GM12878 (cell line): ENCODE results near the gene DISC1. TPM values are rescaled to one million over a fixed set of nuclear protein-coding genes. Genes with fewer than 3 reads are reported as not detected.

Source experiments
- ATAC-seq: fragments of 200-7000 bp; cut with Tn5 transposase; 3 replicates; pipeline ENCODE4 v1.9.1; 2020; ENCODE audit warnings: mild to moderate bottlenecking, moderate library complexity
- BruUV-seq: library from RNA; stranded (reverse); fragments of 400-500 nt; replicated peaks from 2 replicates; lab custom pipeline; 2021; lab: Mats Ljungman, UMichigan
- CTCF ChIA-PET: fragments of 300-600 bp; sonication (Branson Sonifier 250); formaldehyde crosslinking; extraction: SDS; loops from one replicate; lab custom pipeline; 2021; ENCODE audit warnings: inconsistent platforms; lab: Yijun Ruan, JAX
- POLR2A ChIA-PET: fragments of 350-600 bp; formaldehyde crosslinking; extraction: SDS; loops from one replicate; lab custom pipeline; 2021; ENCODE audit warnings: inconsistent platforms; lab: Charles Lee
- RAD21 ChIA-PET: fragments of 300-600 bp; sonication (Branson Sonifier 250); formaldehyde crosslinking; loops from one replicate; lab custom pipeline; 2023; ENCODE audit warnings: antibody characterized with exemption; ENCODE audit not compliant: unreplicated experiment; lab: Charles Lee
- SMC1A ChIA-PET: fragments of 300-600 bp; sonication (Branson Sonifier 250); formaldehyde crosslinking; loops from one replicate; lab custom pipeline; 2023; ENCODE audit not compliant: unreplicated experiment, uncharacterized antibody; lab: Charles Lee
- DNase-seq: peaks from one replicate; pipeline ENCODE4 v3.0.0-alpha.2; 2011; ENCODE audit warnings: low read depth, low spot score
- FAIRE-seq: peaks from 3 replicates; lab custom pipeline; 2011; peaks lifted over from hg19 to GRCh38; lab: Jason Lieb, UNC
- H2AFZ ChIP-seq: 2 replicates; pipeline ENCODE4 v1.6.0; 2011; ENCODE audit warnings: low read depth, low read length, control low read depth; ENCODE audit not compliant: control insufficient read depth
- H3K27ac ChIP-seq: 2 replicates; pipeline ENCODE4 v1.5.1; 2011; ENCODE audit warnings: control low read depth; ENCODE audit not compliant: control insufficient read depth, insufficient read depth
- H3K27me3 ChIP-seq, 2 experiments: replicated peaks in 1 of 2; 2 replicates each; pipeline versions ENCODE4 v1.6.0 to v1.6.1; 2011; ENCODE audit warnings: low read length in 1 of 2; ENCODE audit not compliant: control insufficient read depth in 2 of 2, insufficient read depth in 2 of 2
- H3K36me3 ChIP-seq, 2 experiments: 2 replicates each; pipeline ENCODE4 v1.5.1; 2011; ENCODE audit warnings: low read length in 1 of 2; ENCODE audit not compliant: control insufficient read depth in 2 of 2, insufficient read depth in 2 of 2
- H3K4me1 ChIP-seq: 2 replicates; pipeline ENCODE4 v1.6.1; 2011; ENCODE audit warnings: mild to moderate bottlenecking, low read length, moderate library complexity, mixed read lengths; ENCODE audit not compliant: control insufficient read depth, insufficient read depth
- H3K4me2 ChIP-seq: 2 replicates; pipeline ENCODE4 v1.6.0; 2011; ENCODE audit warnings: control low read depth; ENCODE audit not compliant: control insufficient read depth, insufficient read depth
- H3K4me3 ChIP-seq: fragments of 200-600 bp; sonication (generic); 2 replicates; pipeline ENCODE4 v1.5.1; 2016
- H3K79me2 ChIP-seq: 2 replicates; pipeline ENCODE4 v1.6.0; 2011; ENCODE audit warnings: low read length; ENCODE audit not compliant: control insufficient read depth, insufficient read depth
- H3K9ac ChIP-seq: 2 replicates; pipeline ENCODE4 v1.8.0; 2011; ENCODE audit warnings: low read length, control low read depth, mixed read lengths; ENCODE audit not compliant: control insufficient read depth, insufficient read depth
- H3K9me3 ChIP-seq: replicated peaks from 3 replicates; pipeline ENCODE4 v1.5.1; 2011; ENCODE audit warnings: mild to moderate bottlenecking, low read length; ENCODE audit not compliant: control insufficient read depth, insufficient read depth
- H4K20me1 ChIP-seq: 2 replicates; pipeline ENCODE4 v1.6.0; 2011; ENCODE audit not compliant: control insufficient read depth, insufficient read depth
- CHD1 ChIP-seq: IDR thresholded peaks from 2 replicates; pipeline ENCODE4 v1.6.1; 2012; ENCODE audit warnings: low read depth, low read length, improper control_type of control experiment
- DPF2 ChIP-seq: fragments of 450-650 bp; IDR thresholded peaks from 2 replicates; pipeline ENCODE4 v1.6.1; 2017; ENCODE audit warnings: mild to moderate bottlenecking
- NBN ChIP-seq: fragments of 450-650 bp; IDR thresholded peaks from 2 replicates; pipeline ENCODE4 v1.6.1; 2016
- NFYA ChIP-seq: IDR thresholded peaks from 2 replicates; pipeline ENCODE4 v1.6.1; 2011; ENCODE audit warnings: low read depth, mild to moderate bottlenecking, low read length, improper control_type of control experiment, borderline replicate concordance
- TCF3 ChIP-seq: IDR thresholded peaks from 2 replicates; pipeline ENCODE4 v1.6.1; 2012; ENCODE audit warnings: low read depth, mild to moderate bottlenecking, low read length, borderline replicate concordance; ENCODE audit not compliant: insufficient read depth
- ZNF207 ChIP-seq: fragments of 450-650 bp; IDR thresholded peaks from 2 replicates; pipeline ENCODE4 v1.6.1; 2014; ENCODE audit warnings: antibody characterized with exemption, mild to moderate bottlenecking, borderline replicate concordance
- ZSCAN29 ChIP-seq: fragments of 450-650 bp; IDR thresholded peaks from 2 replicates; pipeline ENCODE4 v1.6.1; 2017; ENCODE audit warnings: mild to moderate bottlenecking, moderate library complexity
- WGBS: methylation state at CpG from one replicate; pipeline ENCODE4 v1.1.6; 2016; ENCODE audit warnings: low lambda C conversion rate; ENCODE audit not compliant: insufficient replicate concordance, insufficient coverage; ENCODE audit errors: missing lambda C conversion rate; 5-methylcytosine and 5-hydroxymethylcytosine counted together
- in situ Hi-C: fragments of 300-500 bp; cut with MboI; formaldehyde crosslinking; loops from 9 replicates; pipeline ENCODE4 v1.14.3; 2018; ENCODE audit warnings: mixed read lengths
- intact Hi-C: fragments of 100-400 bp; cut with micrococcal nuclease; formaldehyde crosslinking; loops from one replicate; pipeline ENCODE4 v1.14.2; 2022; ENCODE audit not compliant: unreplicated experiment
- polyA plus RNA-seq, 11 experiments: library from polyadenylated mRNA; depleted of rRNA in 4 of 11; unstranded in 6 of 11; stranded (reverse) in 5 of 11; fragments of >200 nt; fragmentation: Nextera tagmentation in 4 of 11; fragmentation: Illumina TruSeq in 1 of 11; extraction: Ambion mirVana in 4 of 11; extraction: Trizol in 1 of 11; gene quantifications; 1 replicate in 1 of 11; 2 replicates in 10 of 11; pipeline versions ENCODE4 v1.2.1 to v1.2.3, GENCODE V29; 2011 to 2016; ENCODE audit warnings: inconsistent platforms in 2 of 11, missing spikeins in 2 of 11, low read depth in 1 of 11
- total RNA-seq, 4 experiments: library from RNA; depleted of rRNA in 3 of 4; stranded (reverse); fragments of >200 nt in 3 of 4; fragmentation: Illumina TruSeq in 1 of 4; extraction: Trizol in 1 of 4; gene quantifications; 2 replicates each; pipeline versions ENCODE4 v1.2.1 to v1.2.3, GENCODE V29; 2013 to 2021
- TF ChIP-seq, protein P1 (sequence below): fragments of 150-350 bp; IDR thresholded peaks from 2 replicates; pipeline ENCODE4 v1.6.1; 2014; ENCODE audit warnings: mild to moderate bottlenecking, low read depth, low read length
- TF ChIP-seq, protein P2 (sequence below): IDR thresholded peaks from 2 replicates; pipeline ENCODE4 v1.6.1; 2011; ENCODE audit warnings: borderline replicate concordance, low read depth, mild to moderate bottlenecking, moderate library complexity, mixed read lengths, low read length; ENCODE audit not compliant: insufficient read depth; ENCODE audit errors: extremely low read length
- TF ChIP-seq, protein P3 (sequence below): fragments of 450-650 bp; formaldehyde crosslinking; IDR thresholded peaks from 2 replicates; pipeline ENCODE4 v1.5.0; 2022; ENCODE audit warnings: mild to moderate bottlenecking, missing genetic modification characterization
- TF ChIP-seq, protein P4 (sequence below): IDR thresholded peaks from 2 replicates; pipeline ENCODE4 v1.6.1; 2011; ENCODE audit warnings: low read depth, mild to moderate bottlenecking, low read length, moderate library complexity, borderline replicate concordance; ENCODE audit errors: extremely low read depth
- TF ChIP-seq, protein P5 (sequence below), 3 experiments: IDR thresholded peaks in 2 of 3; conservative IDR thresholded peaks in 1 of 3; 2 replicates each; pipeline ENCODE4 v1.5.1; 2011; ENCODE audit warnings: low read depth in 3 of 3, low read length in 3 of 3, mild to moderate bottlenecking in 3 of 3, control low read depth in 2 of 3, moderate library complexity in 2 of 3, inconsistent platforms in 1 of 3, mixed read lengths in 1 of 3; ENCODE audit not compliant: control insufficient read depth in 2 of 3, insufficient read depth in 1 of 3; ENCODE audit errors: extremely low read depth in 1 of 3
- TF ChIP-seq, protein P6 (sequence below): IDR thresholded peaks from 2 replicates; pipeline ENCODE4 v1.6.1; 2012; ENCODE audit warnings: low read depth, low read length, improper control_type of control experiment

The DISC1 gene
- total and polyA plus RNA-seq, 10 of the 15 experiments (the other 5 are each of a cell fraction or from before 2014, with no cell fraction given), result 0.05 to 0.72 (median 0.19) TPM; not detected in 1

DNA sequence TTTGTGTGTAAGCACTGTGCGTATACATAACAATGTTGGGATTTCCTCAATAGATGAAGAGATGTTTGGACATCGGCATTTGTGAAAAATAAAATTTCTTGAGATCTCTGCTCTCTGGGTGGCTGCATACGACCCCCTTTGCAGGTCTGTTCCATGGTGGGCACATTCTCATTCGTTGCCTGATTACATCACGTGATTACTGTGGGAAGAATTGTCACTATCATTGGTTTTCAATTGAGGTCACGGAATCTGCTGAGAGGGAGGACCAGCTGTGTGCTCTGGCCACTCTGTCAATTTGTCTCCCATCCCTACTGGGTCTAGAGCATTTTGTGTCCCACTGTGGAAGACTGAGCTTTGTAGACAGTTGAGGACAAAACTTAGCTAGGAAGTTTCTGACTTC is 81.8 kb downstream of the DISC1 start:
- Histone ChIP-seq H4K20me1 (no peaks in the 10 kb centered on the region), H3K9me3 (no peaks in the 10 kb centered on the region), H3K9ac (no peak overlapping the region), H3K4me2 (no peak overlapping the region), H3K4me3 (no peak overlapping the region), H3K79me2 (no peaks in the 10 kb centered on the region), H3K36me3 (no peaks in the 10 kb centered on the region), H2AFZ (no peak overlapping the region), H3K27me3 (peaks cover 0 to 4% of the 10 kb centered on the region in 2 experiments; a peak in 2 of 4 replicates), H3K4me1 (no peaks in the 10 kb centered on the region), H3K27ac (no peak overlapping the region)
- ChIA-PET POLR2A (interaction anchor here (0.6 kb wide), 1 partner anchor 716 kb away, joined by 9 read pairs; no protein-coding TSS in a partner anchor), RAD21 (no interaction called here), SMC1A (interaction anchor here (0.8 to 1.0 kb wide), 2 partner anchors 13 to 554 kb away, joined by 3 read pairs; no protein-coding TSS in a partner anchor), CTCF (no interaction called here)
- FAIRE-seq, result no peak
- in situ Hi-C loops (no loop called here), intact Hi-C loops (no loop called here)
- 26% methylated on average over 6 of the region's 6 CpGs for WGBS
- DNase-seq, result no peak
- ATAC-seq, result no peak
- no TSS peak for BruUV-seq
- no peak for TF ChIP-seq NFYA
- TF ChIP-seq, protein P1, sequence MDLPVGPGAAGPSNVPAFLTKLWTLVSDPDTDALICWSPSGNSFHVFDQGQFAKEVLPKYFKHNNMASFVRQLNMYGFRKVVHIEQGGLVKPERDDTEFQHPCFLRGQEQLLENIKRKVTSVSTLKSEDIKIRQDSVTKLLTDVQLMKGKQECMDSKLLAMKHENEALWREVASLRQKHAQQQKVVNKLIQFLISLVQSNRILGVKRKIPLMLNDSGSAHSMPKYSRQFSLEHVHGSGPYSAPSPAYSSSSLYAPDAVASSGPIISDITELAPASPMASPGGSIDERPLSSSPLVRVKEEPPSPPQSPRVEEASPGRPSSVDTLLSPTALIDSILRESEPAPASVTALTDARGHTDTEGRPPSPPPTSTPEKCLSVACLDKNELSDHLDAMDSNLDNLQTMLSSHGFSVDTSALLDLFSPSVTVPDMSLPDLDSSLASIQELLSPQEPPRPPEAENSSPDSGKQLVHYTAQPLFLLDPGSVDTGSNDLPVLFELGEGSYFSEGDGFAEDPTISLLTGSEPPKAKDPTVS, result no peak
- TF ChIP-seq, protein P2, sequence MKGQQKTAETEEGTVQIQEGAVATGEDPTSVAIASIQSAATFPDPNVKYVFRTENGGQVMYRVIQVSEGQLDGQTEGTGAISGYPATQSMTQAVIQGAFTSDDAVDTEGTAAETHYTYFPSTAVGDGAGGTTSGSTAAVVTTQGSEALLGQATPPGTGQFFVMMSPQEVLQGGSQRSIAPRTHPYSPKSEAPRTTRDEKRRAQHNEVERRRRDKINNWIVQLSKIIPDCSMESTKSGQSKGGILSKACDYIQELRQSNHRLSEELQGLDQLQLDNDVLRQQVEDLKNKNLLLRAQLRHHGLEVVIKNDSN, result no peak
- TF ChIP-seq, protein P3, sequence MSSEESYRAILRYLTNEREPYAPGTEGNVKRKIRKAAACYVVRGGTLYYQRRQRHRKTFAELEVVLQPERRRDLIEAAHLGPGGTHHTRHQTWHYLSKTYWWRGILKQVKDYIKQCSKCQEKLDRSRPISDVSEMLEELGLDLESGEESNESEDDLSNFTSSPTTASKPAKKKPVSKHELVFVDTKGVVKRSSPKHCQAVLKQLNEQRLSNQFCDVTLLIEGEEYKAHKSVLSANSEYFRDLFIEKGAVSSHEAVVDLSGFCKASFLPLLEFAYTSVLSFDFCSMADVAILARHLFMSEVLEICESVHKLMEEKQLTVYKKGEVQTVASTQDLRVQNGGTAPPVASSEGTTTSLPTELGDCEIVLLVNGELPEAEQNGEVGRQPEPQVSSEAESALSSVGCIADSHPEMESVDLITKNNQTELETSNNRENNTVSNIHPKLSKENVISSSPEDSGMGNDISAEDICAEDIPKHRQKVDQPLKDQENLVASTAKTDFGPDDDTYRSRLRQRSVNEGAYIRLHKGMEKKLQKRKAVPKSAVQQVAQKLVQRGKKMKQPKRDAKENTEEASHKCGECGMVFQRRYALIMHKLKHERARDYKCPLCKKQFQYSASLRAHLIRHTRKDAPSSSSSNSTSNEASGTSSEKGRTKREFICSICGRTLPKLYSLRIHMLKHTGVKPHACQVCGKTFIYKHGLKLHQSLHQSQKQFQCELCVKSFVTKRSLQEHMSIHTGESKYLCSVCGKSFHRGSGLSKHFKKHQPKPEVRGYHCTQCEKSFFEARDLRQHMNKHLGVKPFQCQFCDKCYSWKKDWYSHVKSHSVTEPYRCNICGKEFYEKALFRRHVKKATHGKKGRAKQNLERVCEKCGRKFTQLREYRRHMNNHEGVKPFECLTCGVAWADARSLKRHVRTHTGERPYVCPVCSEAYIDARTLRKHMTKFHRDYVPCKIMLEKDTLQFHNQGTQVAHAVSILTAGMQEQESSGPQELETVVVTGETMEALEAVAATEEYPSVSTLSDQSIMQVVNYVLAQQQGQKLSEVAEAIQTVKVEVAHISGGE (CRISPR knock-in tag), result no peak
- TF ChIP-seq, protein P4, sequence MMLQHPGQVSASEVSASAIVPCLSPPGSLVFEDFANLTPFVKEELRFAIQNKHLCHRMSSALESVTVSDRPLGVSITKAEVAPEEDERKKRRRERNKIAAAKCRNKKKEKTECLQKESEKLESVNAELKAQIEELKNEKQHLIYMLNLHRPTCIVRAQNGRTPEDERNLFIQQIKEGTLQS, result no peak
- TF ChIP-seq, protein P5, sequence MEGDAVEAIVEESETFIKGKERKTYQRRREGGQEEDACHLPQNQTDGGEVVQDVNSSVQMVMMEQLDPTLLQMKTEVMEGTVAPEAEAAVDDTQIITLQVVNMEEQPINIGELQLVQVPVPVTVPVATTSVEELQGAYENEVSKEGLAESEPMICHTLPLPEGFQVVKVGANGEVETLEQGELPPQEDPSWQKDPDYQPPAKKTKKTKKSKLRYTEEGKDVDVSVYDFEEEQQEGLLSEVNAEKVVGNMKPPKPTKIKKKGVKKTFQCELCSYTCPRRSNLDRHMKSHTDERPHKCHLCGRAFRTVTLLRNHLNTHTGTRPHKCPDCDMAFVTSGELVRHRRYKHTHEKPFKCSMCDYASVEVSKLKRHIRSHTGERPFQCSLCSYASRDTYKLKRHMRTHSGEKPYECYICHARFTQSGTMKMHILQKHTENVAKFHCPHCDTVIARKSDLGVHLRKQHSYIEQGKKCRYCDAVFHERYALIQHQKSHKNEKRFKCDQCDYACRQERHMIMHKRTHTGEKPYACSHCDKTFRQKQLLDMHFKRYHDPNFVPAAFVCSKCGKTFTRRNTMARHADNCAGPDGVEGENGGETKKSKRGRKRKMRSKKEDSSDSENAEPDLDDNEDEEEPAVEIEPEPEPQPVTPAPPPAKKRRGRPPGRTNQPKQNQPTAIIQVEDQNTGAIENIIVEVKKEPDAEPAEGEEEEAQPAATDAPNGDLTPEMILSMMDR (IDR thresholded peaks at IDR 0.05 in 2 of 3, conservative IDR thresholded peaks at IDR 0.05 in 1 of 3; ENCODE audit: control insufficient read depth in 2 of 3, extremely low read depth in 1 of 3, insufficient read depth in 1 of 3, low read depth in 3 of 3, low read length in 3 of 3), result no peak
- no peak for TF ChIP-seq NBN
- TF ChIP-seq ZSCAN29, result no peak
- TF ChIP-seq ZNF207, result no peak
- TF ChIP-seq, protein P6, sequence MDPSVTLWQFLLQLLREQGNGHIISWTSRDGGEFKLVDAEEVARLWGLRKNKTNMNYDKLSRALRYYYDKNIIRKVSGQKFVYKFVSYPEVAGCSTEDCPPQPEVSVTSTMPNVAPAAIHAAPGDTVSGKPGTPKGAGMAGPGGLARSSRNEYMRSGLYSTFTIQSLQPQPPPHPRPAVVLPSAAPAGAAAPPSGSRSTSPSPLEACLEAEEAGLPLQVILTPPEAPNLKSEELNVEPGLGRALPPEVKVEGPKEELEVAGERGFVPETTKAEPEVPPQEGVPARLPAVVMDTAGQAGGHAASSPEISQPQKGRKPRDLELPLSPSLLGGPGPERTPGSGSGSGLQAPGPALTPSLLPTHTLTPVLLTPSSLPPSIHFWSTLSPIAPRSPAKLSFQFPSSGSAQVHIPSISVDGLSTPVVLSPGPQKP, result no peak
- no peak for TF ChIP-seq DPF2
- TF ChIP-seq CHD1, result no peak
- TF ChIP-seq TCF3, result no peak
